NT2/D1 (cell line): ENCODE results near the gene AFAP1L2.

Source experiments
- SUZ12 ChIP-seq: IDR thresholded peaks from 2 replicates; pipeline ENCODE4 v1.6.1; 2011; ENCODE audit not compliant: insufficient read length, insufficient read depth; ENCODE audit errors: extremely low read depth
- YY1 ChIP-seq: IDR thresholded peaks from 2 replicates; pipeline ENCODE4 v1.6.1; 2011; ENCODE audit not compliant: insufficient read length, insufficient read depth
- ZNF274 ChIP-seq: IDR thresholded peaks from 2 replicates; pipeline ENCODE4 v1.6.1; 2011; ENCODE audit warnings: mild to moderate bottlenecking, low read depth, low read length

DNA sequence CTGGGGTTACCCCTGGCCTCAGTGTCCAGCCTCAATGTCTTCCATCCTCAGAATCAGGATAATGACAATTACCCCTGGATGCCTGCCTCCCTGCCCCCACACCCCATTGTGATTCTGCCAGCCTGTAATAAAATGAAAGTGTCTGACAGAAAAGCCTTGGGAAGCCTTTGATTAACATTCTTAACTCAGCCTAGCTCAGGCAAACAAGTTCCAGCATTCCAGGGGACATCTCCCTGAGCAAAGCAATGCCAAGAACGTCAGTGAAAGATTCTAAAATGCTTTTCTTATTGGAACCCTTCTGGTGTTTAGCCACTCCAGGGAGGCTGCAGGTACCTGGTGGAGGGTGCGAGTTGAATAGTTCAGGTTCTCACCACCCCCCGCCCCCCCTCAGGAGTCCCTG, 18.7 kb downstream of the AFAP1L2 start:
- no peak for TF ChIP-seq YY1
- no peak for TF ChIP-seq SUZ12
- TF ChIP-seq ZNF274, result no peak
